ENCODE results near the gene AARS2. TPM values are rescaled to one million over a fixed set of nuclear protein-coding genes. Genes with fewer than 3 reads are reported as not detected.

The AARS2 gene
- total and polyA plus RNA-seq, 2 of the 8 experiments (the other 6 are each of a cell fraction or from before 2014, with no cell fraction given) = 8.6 to 20.4 TPM

GRCh38 chr6:44315516-44315915, 2.4 kb upstream of the AARS2 start:
- Histone ChIP-seq H2BK20ac (ENCODE audit: low read length) (no peak overlapping the region), H2BK5ac (ENCODE audit: low read depth, low read length) (no peak overlapping the region), H3K79me1 (ENCODE audit: low read depth, low read length) (peaks cover 3% of the 10 kb centered on the region; the same call in 1 of the 2 replicates), H2AFZ (ENCODE audit: low read length) (no peak overlapping the region), H3K27me3 (replicated peaks in 1 of 4; ENCODE audit: control insufficient read depth in 3 of 4, extremely low read depth in 1 of 4, insufficient read depth in 3 of 4, low read length in 3 of 4) (peaks cover 0 to 2% (median 0%) of the 10 kb centered on the region in 4 experiments; a peak in 1 of 7 replicates), H3K4me3 (ENCODE audit: extremely low read depth in 1 of 4, insufficient read depth in 2 of 4, low read depth in 3 of 4, low read length in 4 of 4) (no peak overlapping the region), H2BK120ac (replicated peaks; ENCODE audit: low read depth, low read length) (no peak overlapping the region), H4K5ac (ENCODE audit: insufficient read length, low read depth, low read length) (no peak overlapping the region), H3K9me3 (ENCODE audit: insufficient read depth in 2 of 2, low read depth in 1 of 2, low read length in 1 of 2) (no peaks in the 10 kb centered on the region), H2AK5ac (ENCODE audit: low read depth, low read length) (no peak overlapping the region), H2BK12ac (ENCODE audit: low read depth, low read length) (no peak overlapping the region), H3K23me2 (ENCODE audit: low read depth, low read length) (peaks cover 4% of the 10 kb centered on the region), H3K23ac (ENCODE audit: insufficient read length) (no peak overlapping the region), H3K4ac (replicated peaks; ENCODE audit: insufficient read length, low read depth, low read length) (no peak overlapping the region), H3K27ac (ENCODE audit: low read depth, low read length) (no peak overlapping the region), H4K8ac (ENCODE audit: extremely low read depth, insufficient read depth, low read length) (no peak overlapping the region), H3K9ac (replicated peaks in 1 of 4; ENCODE audit: extremely low read depth in 1 of 4, low read depth in 3 of 4, low read length in 3 of 4) (no peak overlapping the region), H3K14ac (ENCODE audit: insufficient read length) (no peak overlapping the region), H3K4me1 (replicated peaks in 1 of 4; ENCODE audit: control insufficient read depth in 3 of 4, insufficient read depth in 4 of 4, low read length in 3 of 4) (peaks cover 3 to 6% (median 3%) of the 10 kb centered on the region in 4 experiments), H3K4me2 (ENCODE audit: insufficient read depth in 1 of 2, low read depth in 2 of 2, low read length in 2 of 2) (no peak overlapping the region), H3K79me2 (ENCODE audit: control insufficient read depth in 1 of 2, insufficient read depth in 2 of 2, low read length in 2 of 2) (peaks cover 0 to 13% of the 10 kb centered on the region in 2 experiments; a peak in 2 of 4 replicates), H3K36me3 (ENCODE audit: control insufficient read depth in 2 of 4, insufficient read depth in 4 of 4, low read length in 3 of 4) (peaks cover 4 to 15% (median 11%) of the 10 kb centered on the region in 4 experiments; a peak in 6 of 8 replicates), H4K91ac (replicated peaks; ENCODE audit: insufficient read length, low read length) (no peak overlapping the region), H3K56ac (replicated peaks; ENCODE audit: insufficient read length, low read depth, low read length) (no peak overlapping the region), H3K18ac (ENCODE audit: extremely low read depth, low read length) (no peak overlapping the region), H4K20me1 (replicated peaks in 1 of 2; ENCODE audit: control insufficient read depth in 1 of 2, insufficient read depth in 2 of 2, low read length in 2 of 2) (no peaks in the 10 kb centered on the region), H2BK15ac (ENCODE audit: low read length) (no peak overlapping the region)
- 92% methylated on average over 3 of the region's 3 CpGs; no CpG with 5 or more reads in 1 of the 2 experiments for WGBS, 2 experiments (ENCODE audit: extremely low coverage in 1 of 2, insufficient coverage in 1 of 2, insufficient read length in 1 of 2, insufficient replicate concordance in 2 of 2, low coverage in 1 of 2, low lambda C conversion rate in 2 of 2, missing lambda C conversion rate in 1 of 2)
- POLR2A ChIA-PET (ENCODE audit: partially characterized antibody) = interaction anchor here (0.6 to 5.6 kb wide), 4 partner anchors 16 to 69 kb away, joined by 3 to 80 read pairs (median 4); partner anchors contain the start of gene HSP90AB1
- CTCF ChIA-PET (ENCODE audit: partially characterized antibody) = interaction anchor here (1.8 to 9.9 kb wide), 6 partner anchors 10 to 47 kb away, joined by 4 to 108 read pairs (median 12); no protein-coding TSS in a partner anchor
- DNase-seq (ENCODE audit: low read depth in 1 of 2, low spot score in 2 of 2) = no peak
- FAIRE-seq = no peak
- TF ChIP-seq CBX8 (IDR thresholded peaks at IDR 0.05; ENCODE audit: borderline replicate concordance, low read depth, low read length) (no peak), SIX5 (IDR thresholded peaks at IDR 0.05; ENCODE audit: low read depth, low read length) (no peak), ASH2L (IDR thresholded peaks at IDR 0.05; ENCODE audit: low read length) (no peak), NRF1 (IDR thresholded peaks at IDR 0.05; ENCODE audit: low read depth, low read length) (no peak), BRCA1 (IDR thresholded peaks at IDR 0.05; ENCODE audit: low read depth, low read length) (no peak), ATF2 (IDR thresholded peaks at IDR 0.05; ENCODE audit: low read length) (no peak), CTBP2 (IDR thresholded peaks at IDR 0.05; ENCODE audit: borderline replicate concordance, insufficient read depth, insufficient read length, low read length) (no peak), TAF1 (IDR thresholded peaks at IDR 0.05; ENCODE audit: low read depth, low read length) (no peak), CHD2 (IDR thresholded peaks at IDR 0.05; ENCODE audit: low read length) (no peak), PHF8 (conservative IDR thresholded peaks at IDR 0.05; ENCODE audit: low read depth, low read length) (no peak), SAP30 (IDR thresholded peaks at IDR 0.05; ENCODE audit: insufficient read depth, insufficient replicate concordance, low read length) (no peak), EP300 (IDR thresholded peaks at IDR 0.05; ENCODE audit: borderline replicate concordance in 1 of 2, low read depth in 2 of 2, low read length in 2 of 2) (no peak)
